ENCODE measurements around the gene SEMA4D.

Gene SEMA4D

GRCh38 chr9:89534515-89535287 lies 36.8 kb upstream of the SEMA4D start:
- H3K4me3 ChIP-seq (ENCODE audit: control insufficient read depth, low read depth, low read length) = no peak overlapping the region
- no peak for TF ChIP-seq CTCF (conservative IDR thresholded peaks at IDR 0.05; ENCODE audit: control insufficient read depth, insufficient read depth, low read depth, low read length)
- no peak for DNase-seq (ENCODE audit: low read depth)

GRCh38 chr9:89533411-89534095 lies 35.6 kb upstream of the SEMA4D start:
- no peak overlapping the region for H3K4me3 ChIP-seq (ENCODE audit: control insufficient read depth, low read depth, low read length)
- no peak for TF ChIP-seq CTCF (conservative IDR thresholded peaks at IDR 0.05; ENCODE audit: control insufficient read depth, insufficient read depth, low read depth, low read length)
- DNase-seq (ENCODE audit: low read depth) = no peak

- no peak for TF ChIP-seq CTCF (conservative IDR thresholded peaks at IDR 0.05; ENCODE audit: control insufficient read depth, insufficient read depth, low read depth, low read length)
- no peak overlapping the region for H3K4me3 ChIP-seq (ENCODE audit: control insufficient read depth, low read depth, low read length)
- no peak for DNase-seq (ENCODE audit: low read depth)
Observed at GRCh38 chr9:89532944-89533343, 35.0 kb upstream of the SEMA4D start.

GRCh38 chr9:89532478-89532877 lies 34.6 kb upstream of the SEMA4D start:
- no peak for TF ChIP-seq CTCF (conservative IDR thresholded peaks at IDR 0.05; ENCODE audit: control insufficient read depth, insufficient read depth, low read depth, low read length)
- no peak for DNase-seq (ENCODE audit: low read depth)
- H3K4me3 ChIP-seq (ENCODE audit: control insufficient read depth, low read depth, low read length) = no peak overlapping the region

GRCh38 chr9:89531766-89532165 lies 33.9 kb upstream of the SEMA4D start:
- TF ChIP-seq CTCF (conservative IDR thresholded peaks at IDR 0.05; ENCODE audit: control insufficient read depth, insufficient read depth, low read depth, low read length) = no peak
- H3K4me3 ChIP-seq (ENCODE audit: control insufficient read depth, low read depth, low read length) = no peak overlapping the region
- DNase-seq (ENCODE audit: low read depth) = no peak

GRCh38 chr9:89530726-89531125 lies 32.8 kb upstream of the SEMA4D start:
- H3K4me3 ChIP-seq (ENCODE audit: control insufficient read depth, low read depth, low read length) = no peak overlapping the region
- DNase-seq (ENCODE audit: low read depth) = no peak
- no peak for TF ChIP-seq CTCF (conservative IDR thresholded peaks at IDR 0.05; ENCODE audit: control insufficient read depth, insufficient read depth, low read depth, low read length)

Measured in fibroblast of mammary gland (primary cell).